Neuronal stem cell (in vitro differentiated cells): ENCODE data around the gene UQCC3. TPM values are rescaled to one million over a fixed set of nuclear protein-coding genes. Genes with fewer than 3 reads are reported as not detected.

Source experiments
- small RNA-seq: library from polyadenylated mRNA; stranded (forward); fragments of <200 nt; extraction: miRNeasy Mini kit (QIAGEN cat#:217004); gene quantifications from one replicate; pipeline ENCODE3, GENCODE V24; 2013; ENCODE audit not compliant: insufficient read depth

Gene UQCC3

Small RNA genes within 50 kb of the gene (small RNA-seq; reads per million reads assigned to genes)
- not detected for gene SNORA57
